Measurements from ENCODE around the gene MAGEE2. TPM values are rescaled to one million over a fixed set of nuclear protein-coding genes. Genes with fewer than 3 reads are reported as not detected.

The MAGEE2 gene
- total and polyA plus RNA-seq, 2 of the 8 experiments (the other 6 are each of a cell fraction or from before 2014, with no cell fraction given) = not detected

- TF ChIP-seq CTCF (IDR thresholded peaks at IDR 0.05; ENCODE audit: control extremely low read depth in 1 of 3, insufficient read depth in 1 of 3, low read depth in 1 of 3, low read length in 3 of 3) = no peak
Observed at GRCh38 chrX:75784680-75785491, at the start of gene MAGEE2 (continued).
